Activated naive CD4-positive, alpha-beta T cell treated with anti-CD3 and anti-CD28 coated beads for 36 hours (primary cell): Measurements from ENCODE around the gene NXPH1. TPM values are rescaled to one million over a fixed set of nuclear protein-coding genes. Genes with fewer than 3 reads are reported as not detected.

Source experiments
- CTCF ChIA-PET: fragments of 350-600 bp; sonication (Branson Sonifier 250); formaldehyde crosslinking; loops from one replicate; lab custom pipeline; 2021; ENCODE audit warnings: antibody characterized with exemption; lab: Charles Lee
- DNase-seq: peaks from one replicate; pipeline ENCODE4 v3.0.0-alpha.2; 2020
- H3K27ac Mint-ChIP-seq: one replicate; pipeline ENCODE4 v1.8.0; 2021; ENCODE audit warnings: mild to moderate bottlenecking, mixed read lengths
- H3K27me3 Mint-ChIP-seq: one replicate; pipeline ENCODE4 v1.8.0; 2021; ENCODE audit warnings: low read depth, mixed read lengths
- H3K36me3 Mint-ChIP-seq: one replicate; pipeline ENCODE4 v1.8.0; 2021; ENCODE audit warnings: low read depth, mixed read lengths
- H3K4me1 Mint-ChIP-seq: one replicate; pipeline ENCODE4 v1.8.0; 2021; ENCODE audit warnings: low read depth, mixed read lengths
- H3K4me3 Mint-ChIP-seq: one replicate; pipeline ENCODE4 v1.8.0; 2021; ENCODE audit warnings: mild to moderate bottlenecking, moderate library complexity, mixed read lengths
- H3K9me3 Mint-ChIP-seq: one replicate; pipeline ENCODE4 v1.8.0; 2021; ENCODE audit warnings: mixed read lengths
- intact Hi-C: fragments of 100-400 bp; cut with micrococcal nuclease; formaldehyde crosslinking; loops from one replicate; pipeline ENCODE4 v1.15.1; 2023
- total RNA-seq, 2 experiments: library from RNA; stranded (reverse); gene quantifications; one replicate each; pipeline ENCODE4 v1.2.3, GENCODE V29; 2021

NXPH1 gene
- total RNA-seq, 2 experiments from 2014 or later = not detected

- Mint-ChIP-seq H3K4me1 (no peaks in the 10 kb centered on the region), H3K36me3 (no peaks in the 10 kb centered on the region), H3K27ac (no peak overlapping the region), H3K4me3 (no peak overlapping the region), H3K27me3 (peaks cover 2% of the 10 kb centered on the region), H3K9me3 (no peaks in the 10 kb centered on the region)
- DNase-seq = no peak
- intact Hi-C loops = no loop called here
- CTCF ChIA-PET = interaction anchor here (1.2 kb wide), 1 partner anchor 27 kb away, joined by 3 read pairs; no protein-coding TSS in a partner anchor
Observed at GRCh38 chr7:8481752-8482446, 48.5 kb downstream of the NXPH1 start.

GRCh38 chr7:8490391-8491045, 57.1 kb downstream of the NXPH1 start:
- H3K4me1 Mint-ChIP-seq = no peaks in the 10 kb centered on the region
- no peaks in the 10 kb centered on the region for H3K9me3 Mint-ChIP-seq
- no peak overlapping the region for H3K27ac Mint-ChIP-seq
- H3K4me3 Mint-ChIP-seq = no peak overlapping the region
- no peaks in the 10 kb centered on the region for H3K27me3 Mint-ChIP-seq
- CTCF ChIA-PET = no interaction called here
- no peaks in the 10 kb centered on the region for H3K36me3 Mint-ChIP-seq
- intact Hi-C loops = no loop called here
- no peak for DNase-seq

- no peaks in the 10 kb centered on the region for H3K9me3 Mint-ChIP-seq
- no peaks in the 10 kb centered on the region for H3K27me3 Mint-ChIP-seq
- no peaks in the 10 kb centered on the region for H3K36me3 Mint-ChIP-seq
- no peak overlapping the region for H3K27ac Mint-ChIP-seq
- no peak overlapping the region for H3K4me3 Mint-ChIP-seq
- no peaks in the 10 kb centered on the region for H3K4me1 Mint-ChIP-seq
- intact Hi-C loops = no loop called here
- CTCF ChIA-PET = no interaction called here
- no peak for DNase-seq
Observed at GRCh38 chr7:8491106-8491505, 57.7 kb downstream of the NXPH1 start.

- no peak overlapping the region for H3K27ac Mint-ChIP-seq
- intact Hi-C loops = no loop called here
- H3K4me1 Mint-ChIP-seq = no peaks in the 10 kb centered on the region
- H3K4me3 Mint-ChIP-seq = no peak overlapping the region
- H3K27me3 Mint-ChIP-seq = no peaks in the 10 kb centered on the region
- no peak for DNase-seq
- no peaks in the 10 kb centered on the region for H3K9me3 Mint-ChIP-seq
- H3K36me3 Mint-ChIP-seq = no peaks in the 10 kb centered on the region
- CTCF ChIA-PET = no interaction called here
Observed at GRCh38 chr7:8491544-8492489, 58.4 kb downstream of the NXPH1 start.

- no peak for DNase-seq
- no peaks in the 10 kb centered on the region for H3K9me3 Mint-ChIP-seq
- H3K27me3 Mint-ChIP-seq = no peaks in the 10 kb centered on the region
- no peak overlapping the region for H3K4me3 Mint-ChIP-seq
- no peaks in the 10 kb centered on the region for H3K36me3 Mint-ChIP-seq
- CTCF ChIA-PET = no interaction called here
- H3K4me1 Mint-ChIP-seq = no peaks in the 10 kb centered on the region
- intact Hi-C loops = no loop called here
- no peak overlapping the region for H3K27ac Mint-ChIP-seq
Observed at GRCh38 chr7:8499128-8499527, 65.7 kb downstream of the NXPH1 start.

- intact Hi-C loops = no loop called here
- no peak overlapping the region for H3K4me3 Mint-ChIP-seq
- no peaks in the 10 kb centered on the region for H3K9me3 Mint-ChIP-seq
- no peak overlapping the region for H3K27ac Mint-ChIP-seq
- CTCF ChIA-PET = no interaction called here
- H3K4me1 Mint-ChIP-seq = no peaks in the 10 kb centered on the region
- no peak for DNase-seq
- no peaks in the 10 kb centered on the region for H3K36me3 Mint-ChIP-seq
- no peaks in the 10 kb centered on the region for H3K27me3 Mint-ChIP-seq
Observed at GRCh38 chr7:8500286-8500685, 66.9 kb downstream of the NXPH1 start.

- peaks cover 6% of the 10 kb centered on the region for H3K27me3 Mint-ChIP-seq
- no peaks in the 10 kb centered on the region for H3K36me3 Mint-ChIP-seq
- intact Hi-C loops = no loop called here
- H3K4me3 Mint-ChIP-seq = no peak overlapping the region
- no peaks in the 10 kb centered on the region for H3K4me1 Mint-ChIP-seq
- H3K27ac Mint-ChIP-seq = no peak overlapping the region
- no peaks in the 10 kb centered on the region for H3K9me3 Mint-ChIP-seq
- CTCF ChIA-PET = interaction anchor here (1.1 kb wide), 1 partner anchor 86 kb away, joined by 3 read pairs; no protein-coding TSS in a partner anchor
- no peak for DNase-seq
Observed at GRCh38 chr7:8507566-8507965, 74.2 kb downstream of the NXPH1 start.

GRCh38 chr7:8509621-8510020, 76.2 kb downstream of the NXPH1 start:
- no peak overlapping the region for H3K4me3 Mint-ChIP-seq
- no peak for DNase-seq
- H3K4me1 Mint-ChIP-seq = no peaks in the 10 kb centered on the region
- CTCF ChIA-PET = no interaction called here
- intact Hi-C loops = no loop called here
- H3K36me3 Mint-ChIP-seq = no peaks in the 10 kb centered on the region
- peaks cover 6% of the 10 kb centered on the region for H3K27me3 Mint-ChIP-seq
- no peaks in the 10 kb centered on the region for H3K9me3 Mint-ChIP-seq
- no peak overlapping the region for H3K27ac Mint-ChIP-seq

- intact Hi-C loops = no loop called here
- no peak for DNase-seq
- CTCF ChIA-PET = no interaction called here
- H3K27ac Mint-ChIP-seq = no peak overlapping the region
- no peaks in the 10 kb centered on the region for H3K36me3 Mint-ChIP-seq
- no peak overlapping the region for H3K4me3 Mint-ChIP-seq
- peaks cover 5% of the 10 kb centered on the region for H3K27me3 Mint-ChIP-seq
- H3K4me1 Mint-ChIP-seq = no peaks in the 10 kb centered on the region
- H3K9me3 Mint-ChIP-seq = no peaks in the 10 kb centered on the region
Observed at GRCh38 chr7:8511855-8512254, 78.4 kb downstream of the NXPH1 start.

- intact Hi-C loops = no loop called here
- H3K9me3 Mint-ChIP-seq = no peaks in the 10 kb centered on the region
- H3K27me3 Mint-ChIP-seq = no peaks in the 10 kb centered on the region
- H3K36me3 Mint-ChIP-seq = no peaks in the 10 kb centered on the region
- CTCF ChIA-PET = no interaction called here
- no peak overlapping the region for H3K4me3 Mint-ChIP-seq
- no peak overlapping the region for H3K27ac Mint-ChIP-seq
- no peaks in the 10 kb centered on the region for H3K4me1 Mint-ChIP-seq
- no peak for DNase-seq
Observed at GRCh38 chr7:8514781-8515519, 81.5 kb downstream of the NXPH1 start.

- no peaks in the 10 kb centered on the region for H3K36me3 Mint-ChIP-seq
- no peaks in the 10 kb centered on the region for H3K27me3 Mint-ChIP-seq
- intact Hi-C loops = no loop called here
Observed at GRCh38 chr7:8515640-8516185, 82.3 kb downstream of the NXPH1 start.

GRCh38 chr7:8516976-8517375, 83.6 kb downstream of the NXPH1 start:
- no peaks in the 10 kb centered on the region for H3K27me3 Mint-ChIP-seq
- DNase-seq = no peak
- intact Hi-C loops = no loop called here
- no peaks in the 10 kb centered on the region for H3K9me3 Mint-ChIP-seq
- H3K27ac Mint-ChIP-seq = no peak overlapping the region
- H3K36me3 Mint-ChIP-seq = no peaks in the 10 kb centered on the region
- H3K4me1 Mint-ChIP-seq = no peaks in the 10 kb centered on the region
- H3K4me3 Mint-ChIP-seq = no peak overlapping the region
- CTCF ChIA-PET = no interaction called here

More at GRCh38 chr7:8515640-8516185, 82.3 kb downstream of the NXPH1 start:
- CTCF ChIA-PET = no interaction called here
- DNase-seq = no peak
- Mint-ChIP-seq H3K4me1 (no peaks in the 10 kb centered on the region), H3K27ac (no peak overlapping the region), H3K4me3 (no peak overlapping the region), H3K9me3 (no peaks in the 10 kb centered on the region)
